Liver (tissue), 9 donors: ENCODE measurements around the gene DCD. TPM values are rescaled to one million over a fixed set of nuclear protein-coding genes. Genes with fewer than 3 reads are reported as not detected.

ENCODE experiments used
- DNase-seq: peaks from one replicate; pipeline ENCODE4 v3.0.0-alpha.2; 2017; ENCODE audit warnings: low spot score
- H3K27ac ChIP-seq, 2 donors: one replicate each; pipeline ENCODE4 v1.7.0; 2013; ENCODE audit warnings: inconsistent platforms in 2 of 2, low read length in 2 of 2, control low read depth in 1 of 2, low read depth in 1 of 2, mild to moderate bottlenecking in 1 of 2
- H3K27me3 ChIP-seq, 4 donors: one replicate each; pipeline versions ENCODE4 v1.6.1 to v1.7.0; 2013; ENCODE audit warnings: low read length in 3 of 4, inconsistent platforms in 1 of 4, mild to moderate bottlenecking in 1 of 4, moderate library complexity in 1 of 4; ENCODE audit not compliant: control insufficient read depth in 4 of 4, insufficient read depth in 4 of 4
- H3K36me3 ChIP-seq, 4 donors: one replicate each; pipeline versions ENCODE4 v1.6.1 to v1.7.0; 2013; ENCODE audit warnings: low read length in 3 of 4, mild to moderate bottlenecking in 3 of 4, low read depth in 1 of 4, moderate library complexity in 1 of 4; ENCODE audit not compliant: control insufficient read depth in 4 of 4, insufficient read depth in 3 of 4
- H3K4me1 ChIP-seq, 4 donors: one replicate each; pipeline versions ENCODE4 v1.6.1 to v1.7.0; 2013; ENCODE audit warnings: low read length in 3 of 4, mild to moderate bottlenecking in 3 of 4, moderate library complexity in 1 of 4; ENCODE audit not compliant: control insufficient read depth in 4 of 4, insufficient read depth in 4 of 4
- H3K4me3 ChIP-seq, 3 donors: one replicate each; pipeline versions ENCODE4 v1.6.1 to v1.7.0; 2013; ENCODE audit warnings: low read length in 3 of 3, control low read depth in 1 of 3, low read depth in 1 of 3, mild to moderate bottlenecking in 1 of 3
- H3K9ac ChIP-seq, 2 donors: one replicate each; pipeline ENCODE4 v1.7.0; 2013; ENCODE audit warnings: low read length in 2 of 2, mild to moderate bottlenecking in 2 of 2, moderate library complexity in 2 of 2, control low read depth in 1 of 2, low read depth in 1 of 2
- H3K9me3 ChIP-seq, 4 donors: one replicate each; pipeline versions ENCODE4 v1.6.1 to v1.7.0; 2013; ENCODE audit warnings: low read length in 3 of 4; ENCODE audit not compliant: control insufficient read depth in 4 of 4
- EGR1 ChIP-seq, 2 donors: IDR thresholded peaks; 2 replicates each; pipeline ENCODE4 v1.6.1; 2016 to 2018; ENCODE audit warnings: antibody characterized with exemption in 2 of 2, low read depth in 2 of 2
- FOXA1 ChIP-seq: IDR thresholded peaks from 2 replicates; pipeline ENCODE4 v1.6.1; 2016; ENCODE audit warnings: antibody characterized with exemption
- GABPA ChIP-seq, 2 donors: IDR thresholded peaks in 1 of 2; conservative IDR thresholded peaks in 1 of 2; 2 replicates each; pipeline ENCODE4 v1.6.1; 2016; ENCODE audit warnings: antibody characterized with exemption in 2 of 2, mild to moderate bottlenecking in 1 of 2, moderate library complexity in 1 of 2
- HNF4A ChIP-seq, 2 donors: conservative IDR thresholded peaks; 2 replicates each; pipeline ENCODE4 v1.6.1; 2016; ENCODE audit warnings: antibody characterized with exemption in 2 of 2, mild to moderate bottlenecking in 2 of 2
- HNF4G ChIP-seq: IDR thresholded peaks from 2 replicates; pipeline ENCODE4 v1.6.1; 2016; ENCODE audit warnings: antibody characterized with exemption
- JUND ChIP-seq, 2 donors: IDR thresholded peaks; 2 replicates each; pipeline ENCODE4 v1.6.1; 2016; ENCODE audit warnings: antibody characterized with exemption in 2 of 2
- NR2F2 ChIP-seq: IDR thresholded peaks from 2 replicates; pipeline ENCODE4 v1.6.1; 2016; ENCODE audit warnings: antibody characterized with exemption
- RAD21 ChIP-seq, 2 donors: IDR thresholded peaks; 2 replicates each; pipeline ENCODE4 v1.6.1; 2016; ENCODE audit warnings: antibody characterized with exemption in 2 of 2, mild to moderate bottlenecking in 2 of 2
- RXRA ChIP-seq, 2 donors: IDR thresholded peaks; 2 replicates each; pipeline ENCODE4 v1.6.1; 2017 to 2018; ENCODE audit warnings: antibody characterized with exemption in 2 of 2, mild to moderate bottlenecking in 1 of 2
- SP1 ChIP-seq: IDR thresholded peaks from 2 replicates; pipeline ENCODE4 v1.6.1; 2018; ENCODE audit warnings: antibody characterized with exemption, mild to moderate bottlenecking
- TAF1 ChIP-seq: conservative IDR thresholded peaks from 2 replicates; pipeline ENCODE4 v1.6.1; 2016; ENCODE audit warnings: antibody characterized with exemption, mild to moderate bottlenecking
- YY1 ChIP-seq: IDR thresholded peaks from 2 replicates; pipeline ENCODE4 v1.6.1; 2016; ENCODE audit warnings: antibody characterized with exemption, mild to moderate bottlenecking
- WGBS: extraction: QIAGEN DNeasy Blood & Tissue Kit; methylation state at CpG from one replicate; pipeline ENCODE4 v1.1.7; 2013; 5-methylcytosine and 5-hydroxymethylcytosine counted together
- polyA plus RNA-seq, 2 donors: library from polyadenylated mRNA; stranded (reverse) in 1 of 2; unstranded in 1 of 2; fragments of 200-250 nt in 1 of 2; fragments of >200 nt in 1 of 2; fragmentation: Nextera tagmentation in 1 of 2; extraction: Ambion mirVana in 1 of 2; gene quantifications; one replicate each; pipeline versions ENCODE4 v1.2.1 to v1.2.3, GENCODE V29; 2013 to 2015
- total RNA-seq, 2 donors: library from RNA; depleted of rRNA; stranded (reverse); fragments of >200 nt; gene quantifications; one replicate each; pipeline ENCODE4 v1.2.3, GENCODE V29; 2014
- TF ChIP-seq, protein P1 (sequence below): fragments of 150-350 bp; IDR thresholded peaks from 2 replicates; pipeline ENCODE4 v1.5.1; 2017; ENCODE audit warnings: improper control_type of control experiment, low read depth, low read length; ENCODE audit not compliant: missing input control
- TF ChIP-seq, protein P2 (sequence below): IDR thresholded peaks from 2 replicates; pipeline ENCODE4 v1.6.1; 2016; ENCODE audit warnings: antibody characterized with exemption
- TF ChIP-seq, protein P3 (sequence below): IDR thresholded peaks from 2 replicates; pipeline ENCODE4 v1.6.1; 2016; ENCODE audit warnings: antibody characterized with exemption, mild to moderate bottlenecking
- TF ChIP-seq, protein P4 (sequence below): IDR thresholded peaks from 2 replicates; pipeline ENCODE4 v1.6.1; 2016; ENCODE audit warnings: antibody characterized with exemption
- donor health status: healthy.
- donor health status: healthy.
- donor health status: healthy.
- donor health status: healthy.
- donor health status: healthy.

The DCD gene
- total and polyA plus RNA-seq, 4 donors: not detected

DNA sequence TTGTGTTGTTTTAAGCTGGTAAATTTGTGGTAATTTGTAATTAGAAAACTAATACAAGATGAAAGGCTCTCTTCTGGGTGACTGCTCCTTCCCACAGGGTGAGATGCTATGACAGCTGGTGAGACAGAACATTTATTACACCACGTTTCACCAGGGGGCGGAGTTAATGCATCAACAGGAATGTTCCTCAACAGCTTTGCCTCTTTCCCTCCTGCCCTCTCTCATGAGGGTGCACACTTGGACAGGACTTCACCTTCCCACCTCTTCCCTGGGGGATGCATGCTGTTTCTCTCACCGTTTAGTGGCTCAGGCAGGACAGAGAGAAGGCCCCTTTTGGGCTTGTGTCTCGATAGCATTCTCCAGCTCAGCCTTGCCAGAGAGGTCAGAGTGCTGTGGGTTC lies 46.3 kb downstream of the DCD start:
- no peak for DNase-seq
- Histone ChIP-seq H3K27ac (no peak overlapping the region), H3K36me3 (no peaks in the 10 kb centered on the region), H3K4me3 (no peak overlapping the region), H3K9ac (no peak overlapping the region), H3K27me3 (no peaks in the 10 kb centered on the region), H3K4me1 (peaks cover 0 to 3% (median 0%) of the 10 kb centered on the region in 4 donors), H3K9me3 (no peaks in the 10 kb centered on the region)
- TF ChIP-seq, protein P1, sequence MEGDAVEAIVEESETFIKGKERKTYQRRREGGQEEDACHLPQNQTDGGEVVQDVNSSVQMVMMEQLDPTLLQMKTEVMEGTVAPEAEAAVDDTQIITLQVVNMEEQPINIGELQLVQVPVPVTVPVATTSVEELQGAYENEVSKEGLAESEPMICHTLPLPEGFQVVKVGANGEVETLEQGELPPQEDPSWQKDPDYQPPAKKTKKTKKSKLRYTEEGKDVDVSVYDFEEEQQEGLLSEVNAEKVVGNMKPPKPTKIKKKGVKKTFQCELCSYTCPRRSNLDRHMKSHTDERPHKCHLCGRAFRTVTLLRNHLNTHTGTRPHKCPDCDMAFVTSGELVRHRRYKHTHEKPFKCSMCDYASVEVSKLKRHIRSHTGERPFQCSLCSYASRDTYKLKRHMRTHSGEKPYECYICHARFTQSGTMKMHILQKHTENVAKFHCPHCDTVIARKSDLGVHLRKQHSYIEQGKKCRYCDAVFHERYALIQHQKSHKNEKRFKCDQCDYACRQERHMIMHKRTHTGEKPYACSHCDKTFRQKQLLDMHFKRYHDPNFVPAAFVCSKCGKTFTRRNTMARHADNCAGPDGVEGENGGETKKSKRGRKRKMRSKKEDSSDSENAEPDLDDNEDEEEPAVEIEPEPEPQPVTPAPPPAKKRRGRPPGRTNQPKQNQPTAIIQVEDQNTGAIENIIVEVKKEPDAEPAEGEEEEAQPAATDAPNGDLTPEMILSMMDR: no peak
- no peak for TF ChIP-seq EGR1 (IDR thresholded peaks at IDR 0.05; ENCODE audit: low read depth in 2 of 2)
- 63% methylated on average over 4 of the region's 4 CpGs for WGBS

DNA sequence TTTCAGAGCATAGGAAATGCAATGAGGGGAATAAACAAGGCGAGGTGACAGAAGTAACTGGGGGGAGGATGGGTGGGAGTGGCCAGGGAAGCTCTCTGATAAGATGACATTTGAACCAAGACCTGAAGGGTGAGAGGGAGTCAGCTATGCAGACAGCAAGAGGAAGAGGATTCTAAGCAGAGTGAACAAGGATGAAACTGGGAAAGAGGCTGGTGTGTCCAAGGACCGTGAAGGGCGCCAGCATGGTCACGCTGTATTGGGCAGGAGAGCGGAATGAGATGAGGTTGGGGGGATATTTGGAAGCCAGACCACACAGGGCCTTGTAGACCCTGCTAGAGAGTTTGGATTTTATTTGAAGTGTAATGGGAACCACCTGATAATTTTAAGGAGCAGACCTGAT lies 49.2 kb downstream of the DCD start:
- Histone ChIP-seq H3K27me3 (no peaks in the 10 kb centered on the region), H3K27ac (no peak overlapping the region), H3K9me3 (no peaks in the 10 kb centered on the region), H3K9ac (no peak overlapping the region), H3K4me3 (no peak overlapping the region), H3K4me1 (peaks cover 0 to 9% (median 1%) of the 10 kb centered on the region in 4 donors), H3K36me3 (no peaks in the 10 kb centered on the region)
- WGBS: 87% methylated on average over 5 of the region's 5 CpGs
- no peak for DNase-seq
- TF ChIP-seq JUND (IDR thresholded peaks at IDR 0.05) (no peak), NR2F2 (no peak), RAD21 (IDR thresholded peaks at IDR 0.05) (no peak), FOXA1 (no peak), SP1 (no peak), TAF1 (no peak), RXRA (IDR thresholded peaks at IDR 0.05) (no peak), EGR1 (IDR thresholded peaks at IDR 0.05; ENCODE audit: low read depth in 2 of 2) (no peak), YY1 (no peak), HNF4G (no peak), GABPA (IDR thresholded peaks at IDR 0.05 in 1 of 2, conservative IDR thresholded peaks at IDR 0.05 in 1 of 2) (no peak), HNF4A (conservative IDR thresholded peaks at IDR 0.05) (no peak)
- TF ChIP-seq, protein P2, sequence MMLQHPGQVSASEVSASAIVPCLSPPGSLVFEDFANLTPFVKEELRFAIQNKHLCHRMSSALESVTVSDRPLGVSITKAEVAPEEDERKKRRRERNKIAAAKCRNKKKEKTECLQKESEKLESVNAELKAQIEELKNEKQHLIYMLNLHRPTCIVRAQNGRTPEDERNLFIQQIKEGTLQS: no peak
- TF ChIP-seq, protein P1: no peak
- TF ChIP-seq, protein P3, sequence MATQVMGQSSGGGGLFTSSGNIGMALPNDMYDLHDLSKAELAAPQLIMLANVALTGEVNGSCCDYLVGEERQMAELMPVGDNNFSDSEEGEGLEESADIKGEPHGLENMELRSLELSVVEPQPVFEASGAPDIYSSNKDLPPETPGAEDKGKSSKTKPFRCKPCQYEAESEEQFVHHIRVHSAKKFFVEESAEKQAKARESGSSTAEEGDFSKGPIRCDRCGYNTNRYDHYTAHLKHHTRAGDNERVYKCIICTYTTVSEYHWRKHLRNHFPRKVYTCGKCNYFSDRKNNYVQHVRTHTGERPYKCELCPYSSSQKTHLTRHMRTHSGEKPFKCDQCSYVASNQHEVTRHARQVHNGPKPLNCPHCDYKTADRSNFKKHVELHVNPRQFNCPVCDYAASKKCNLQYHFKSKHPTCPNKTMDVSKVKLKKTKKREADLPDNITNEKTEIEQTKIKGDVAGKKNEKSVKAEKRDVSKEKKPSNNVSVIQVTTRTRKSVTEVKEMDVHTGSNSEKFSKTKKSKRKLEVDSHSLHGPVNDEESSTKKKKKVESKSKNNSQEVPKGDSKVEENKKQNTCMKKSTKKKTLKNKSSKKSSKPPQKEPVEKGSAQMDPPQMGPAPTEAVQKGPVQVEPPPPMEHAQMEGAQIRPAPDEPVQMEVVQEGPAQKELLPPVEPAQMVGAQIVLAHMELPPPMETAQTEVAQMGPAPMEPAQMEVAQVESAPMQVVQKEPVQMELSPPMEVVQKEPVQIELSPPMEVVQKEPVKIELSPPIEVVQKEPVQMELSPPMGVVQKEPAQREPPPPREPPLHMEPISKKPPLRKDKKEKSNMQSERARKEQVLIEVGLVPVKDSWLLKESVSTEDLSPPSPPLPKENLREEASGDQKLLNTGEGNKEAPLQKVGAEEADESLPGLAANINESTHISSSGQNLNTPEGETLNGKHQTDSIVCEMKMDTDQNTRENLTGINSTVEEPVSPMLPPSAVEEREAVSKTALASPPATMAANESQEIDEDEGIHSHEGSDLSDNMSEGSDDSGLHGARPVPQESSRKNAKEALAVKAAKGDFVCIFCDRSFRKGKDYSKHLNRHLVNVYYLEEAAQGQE: no peak
- TF ChIP-seq, protein P4, sequence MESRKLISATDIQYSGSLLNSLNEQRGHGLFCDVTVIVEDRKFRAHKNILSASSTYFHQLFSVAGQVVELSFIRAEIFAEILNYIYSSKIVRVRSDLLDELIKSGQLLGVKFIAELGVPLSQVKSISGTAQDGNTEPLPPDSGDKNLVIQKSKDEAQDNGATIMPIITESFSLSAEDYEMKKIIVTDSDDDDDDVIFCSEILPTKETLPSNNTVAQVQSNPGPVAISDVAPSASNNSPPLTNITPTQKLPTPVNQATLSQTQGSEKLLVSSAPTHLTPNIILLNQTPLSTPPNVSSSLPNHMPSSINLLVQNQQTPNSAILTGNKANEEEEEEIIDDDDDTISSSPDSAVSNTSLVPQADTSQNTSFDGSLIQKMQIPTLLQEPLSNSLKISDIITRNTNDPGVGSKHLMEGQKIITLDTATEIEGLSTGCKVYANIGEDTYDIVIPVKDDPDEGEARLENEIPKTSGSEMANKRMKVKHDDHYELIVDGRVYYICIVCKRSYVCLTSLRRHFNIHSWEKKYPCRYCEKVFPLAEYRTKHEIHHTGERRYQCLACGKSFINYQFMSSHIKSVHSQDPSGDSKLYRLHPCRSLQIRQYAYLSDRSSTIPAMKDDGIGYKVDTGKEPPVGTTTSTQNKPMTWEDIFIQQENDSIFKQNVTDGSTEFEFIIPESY: no peak
